OCI-LY7 (cell line): ENCODE measurements around the gene DLEC1. TPM values are rescaled to one million over a fixed set of nuclear protein-coding genes. Genes with fewer than 3 reads are reported as not detected.

Experiments
- BruUV-seq: library from RNA; stranded (reverse); fragments of 400-500 nt; replicated peaks from 2 replicates; lab custom pipeline; 2021; lab: Mats Ljungman, UMichigan
- CTCF ChIA-PET: fragments of 300-600 bp; sonication (Branson Sonifier 250); formaldehyde crosslinking; loops from one replicate; lab custom pipeline; 2022; ENCODE audit warnings: antibody characterized with exemption; ENCODE audit not compliant: unreplicated experiment; lab: Charles Lee
- POLR2A ChIA-PET: fragments of 300-600 bp; sonication (Branson Sonifier 250); formaldehyde crosslinking; loops from one replicate; lab custom pipeline; 2022; ENCODE audit warnings: antibody characterized with exemption; lab: Charles Lee
- DNase-seq: peaks from one replicate; pipeline ENCODE4 v3.0.0-alpha.2; 2015; ENCODE audit warnings: low spot score
- H2AFZ ChIP-seq: fragments of 200-600 bp; sonication (generic), shearing (Covaris generic); 2 replicates; pipeline ENCODE4 v1.6.1; 2014; ENCODE audit warnings: mild to moderate bottlenecking, antibody characterized with exemption, low read length, moderate library complexity
- H3K27ac ChIP-seq: fragments of 200-600 bp; sonication (generic); 2 replicates; pipeline ENCODE4 v1.5.1; 2014; ENCODE audit warnings: mixed run types, low read depth, mild to moderate bottlenecking, moderate library complexity, low read length, inconsistent platforms; ENCODE audit not compliant: poor library complexity, severe bottlenecking
- H3K36me3 ChIP-seq: fragments of 200-600 bp; sonication (generic); 2 replicates; pipeline ENCODE4 v1.6.1; 2014; ENCODE audit warnings: mild to moderate bottlenecking, antibody characterized with exemption, low read length, moderate library complexity, mixed read lengths; ENCODE audit not compliant: insufficient read depth
- H3K4me1 ChIP-seq: fragments of 200-600 bp; sonication (generic); 2 replicates; pipeline ENCODE4 v1.5.1; 2014; ENCODE audit warnings: mild to moderate bottlenecking, low read length; ENCODE audit not compliant: insufficient read depth, poor library complexity, severe bottlenecking
- H3K4me2 ChIP-seq: fragments of 200-600 bp; sonication (generic); 2 replicates; pipeline ENCODE4 v1.6.1; 2014; ENCODE audit warnings: mild to moderate bottlenecking, low read length
- H3K4me3 ChIP-seq: fragments of 200-600 bp; sonication (generic); 2 replicates; pipeline ENCODE4 v1.5.1; 2014; ENCODE audit warnings: mild to moderate bottlenecking, low read depth, low read length; ENCODE audit not compliant: poor library complexity, severe bottlenecking
- H3K79me2 ChIP-seq: fragments of 200-600 bp; sonication (generic); 2 replicates; pipeline ENCODE4 v1.6.1; 2016; ENCODE audit warnings: low read depth, mild to moderate bottlenecking, low read length, moderate library complexity, mixed read lengths; ENCODE audit not compliant: insufficient read depth
- H3K9me2 ChIP-seq: fragments of 200-600 bp; sonication (generic); 2 replicates; pipeline ENCODE4 v1.6.1; 2016; ENCODE audit warnings: mild to moderate bottlenecking, low read length, mixed read lengths; ENCODE audit not compliant: insufficient read depth
- H3K9me3 ChIP-seq: fragments of 200-600 bp; sonication (generic); 2 replicates; pipeline ENCODE4 v1.6.1; 2014; ENCODE audit warnings: mild to moderate bottlenecking, mixed run types, low read length, mixed read lengths
- H4K20me1 ChIP-seq: fragments of 200-600 bp; sonication (generic); 2 replicates; pipeline ENCODE4 v1.6.1; 2014; ENCODE audit warnings: mild to moderate bottlenecking, antibody characterized with exemption, low read length, moderate library complexity, mixed read lengths; ENCODE audit not compliant: insufficient read depth
- CTCF ChIP-seq: fragments of 200-600 bp; sonication (generic); conservative IDR thresholded peaks from 2 replicates; pipeline ENCODE4 v1.5.1; 2014; ENCODE audit warnings: mild to moderate bottlenecking, antibody characterized with exemption, low read length, moderate library complexity, mixed read lengths
- EZH2phosphoT487 ChIP-seq: fragments of 200-600 bp; sonication (generic); IDR thresholded peaks from 2 replicates; pipeline ENCODE4 v1.6.1; 2018; ENCODE audit warnings: low read depth, borderline replicate concordance, mild to moderate bottlenecking, mixed run types, antibody characterized with exemption, low read length, moderate library complexity, mixed read lengths
- intact Hi-C: fragments of 100-400 bp; cut with micrococcal nuclease; formaldehyde crosslinking; loops from one replicate; pipeline ENCODE4 v1.10.0; 2022; ENCODE audit not compliant: unreplicated experiment
- total RNA-seq, 2 experiments: library from RNA; depleted of rRNA in 1 of 2; stranded (reverse); fragments of >200 nt in 1 of 2; shearing (Covaris generic) in 1 of 2; gene quantifications; 2 replicates each; pipeline ENCODE4 v1.2.3, GENCODE V29; 2014 to 2022

Gene DLEC1
- total RNA-seq, 2 experiments from 2014 or later = 0.13 TPM; not detected in 1

GRCh38 chr3:38083871-38084333 lies 44.9 kb downstream of the DLEC1 start:
- CTCF ChIA-PET = no interaction called here
- H3K4me1 ChIP-seq = no peaks in the 10 kb centered on the region

GRCh38 chr3:38084334-38085310 lies 45.6 kb downstream of the DLEC1 start:
- intact Hi-C loops = no loop called here
- no peak overlapping the region for H3K4me3 ChIP-seq
- ChIA-PET POLR2A (no interaction called here), CTCF (no interaction called here)
- H3K4me1 ChIP-seq = no peaks in the 10 kb centered on the region
- H3K4me2 ChIP-seq = no peak overlapping the region
- no peaks in the 10 kb centered on the region for H3K36me3 ChIP-seq
- no peak overlapping the region for H3K27ac ChIP-seq
- H3K9me3 ChIP-seq = no peaks in the 10 kb centered on the region
- peak; percentile 17 for DNase-seq
- no peaks in the 10 kb centered on the region for H4K20me1 ChIP-seq
- BruUV-seq = no TSS peak
- no peak overlapping the region for H2AFZ ChIP-seq
- no peaks in the 10 kb centered on the region for H3K79me2 ChIP-seq
- no peak for TF ChIP-seq CTCF
- TF ChIP-seq EZH2phosphoT487 = no peak
- no peaks in the 10 kb centered on the region for H3K9me2 ChIP-seq

More at GRCh38 chr3:38083871-38084333, 44.9 kb downstream of the DLEC1 start:
- Histone ChIP-seq H3K4me3 (no peak overlapping the region), H2AFZ (no peak overlapping the region), H3K9me3 (no peaks in the 10 kb centered on the region), H3K4me2 (no peak overlapping the region), H4K20me1 (no peaks in the 10 kb centered on the region), H3K36me3 (no peaks in the 10 kb centered on the region), H3K79me2 (no peaks in the 10 kb centered on the region), H3K27ac (no peak overlapping the region), H3K9me2 (no peaks in the 10 kb centered on the region)
- intact Hi-C loops = no loop called here
- no peak for DNase-seq
- BruUV-seq = no TSS peak
- TF ChIP-seq EZH2phosphoT487 (no peak), CTCF (no peak)
- POLR2A ChIA-PET = no interaction called here
